Uterus (tissue), 2 donors: Measurements from ENCODE around the gene COL6A3.

Source experiments
- CTCF ChIP-seq, 4 experiments: fragments of 200-600 bp in 2 of 4; fragments of 450-650 bp in 2 of 4; sonication (generic) in 2 of 4; IDR thresholded peaks; one replicate each; pipeline ENCODE4 v1.5.1; 2016 to 2019; ENCODE audit warnings: antibody characterized with exemption in 4 of 4, mild to moderate bottlenecking in 2 of 4, moderate library complexity in 1 of 4
- POLR2A ChIP-seq, 2 donors: fragments of 450-650 bp; IDR thresholded peaks; one replicate each; pipeline ENCODE4 v1.6.1; 2016; ENCODE audit warnings: antibody characterized with exemption in 2 of 2, mild to moderate bottlenecking in 1 of 2, moderate library complexity in 1 of 2

- TF ChIP-seq CTCF (IDR thresholded peaks at IDR 0.05) = no peak
- TF ChIP-seq POLR2A (IDR thresholded peaks at IDR 0.05) = no peak
Observed at GRCh38 chr2:237431837-237432236, 17.9 kb upstream of the COL6A3 start.
